ENCODE data around the gene PRKAR1B. TPM values are rescaled to one million over a fixed set of nuclear protein-coding genes. Genes with fewer than 3 reads are reported as not detected.

Gene PRKAR1B
- total RNA-seq, 1 experiment from 2014 or later = 62.0 TPM

- no peaks in the 10 kb centered on the region for H3K27me3 ChIP-seq (ENCODE audit: control insufficient read depth, insufficient read depth, low read length)
- intact Hi-C loops (cut with micrococcal nuclease; ENCODE audit: unreplicated experiment) (no loop called here), in situ Hi-C loops (cut with HindIII; ENCODE audit: low pct_unique_long_range_greater_than_20kb, low sequenced_read_pairs) (no loop called here)
- no peak overlapping the region for H3K27ac ChIP-seq (ENCODE audit: low read length)
- no TSS peak for BruUV-seq (replicated peaks)
- ChIA-PET CTCF (interaction anchor here (0.7 kb wide), 1 partner anchor 40 kb away, joined by 4 read pairs; no protein-coding TSS in a partner anchor), POLR2A (no interaction called here)
- no peak for DNase-seq (ENCODE audit: low read depth, low spot score)
- H3K36me3 ChIP-seq (ENCODE audit: control insufficient read depth, insufficient read depth, low read length) = no peaks in the 10 kb centered on the region
- H3K9me3 ChIP-seq (ENCODE audit: control insufficient read depth, insufficient read depth, low read depth, low read length) = no peaks in the 10 kb centered on the region
- TF ChIP-seq TCF7L2 (IDR thresholded peaks at IDR 0.05; ENCODE audit: low read depth, low read length) (no peak), CTCF (IDR thresholded peaks at IDR 0.05) (no peak), REST (IDR thresholded peaks at IDR 0.05; ENCODE audit: insufficient read depth in 1 of 2, low read depth in 2 of 2, low read length in 1 of 2) (no peak), POLR2AphosphoS5 (IDR thresholded peaks at IDR 0.05; ENCODE audit: low read depth, low read length) (no peak), SIN3A (IDR thresholded peaks at IDR 0.05; ENCODE audit: borderline replicate concordance, insufficient read depth, low read depth, low read length) (no peak)
- H3K4me1 ChIP-seq (ENCODE audit: control insufficient read depth, insufficient read depth, low read length) = no peaks in the 10 kb centered on the region
- ATAC-seq = no peak
- no peak overlapping the region for H3K4me3 ChIP-seq (ENCODE audit: low read depth in 2 of 2, low read length in 2 of 2)
Observed at GRCh38 chr7:596819-597182, 130.3 kb downstream of the PRKAR1B start.

- DNase-seq (ENCODE audit: low read depth, low spot score) (no peak), ATAC-seq (no peak)
- in situ Hi-C loops (cut with HindIII; ENCODE audit: low pct_unique_long_range_greater_than_20kb, low sequenced_read_pairs) = no loop called here
- H3K27ac ChIP-seq (ENCODE audit: low read length) = no peak overlapping the region
- H3K4me1 ChIP-seq (ENCODE audit: control insufficient read depth, insufficient read depth, low read length) = no peaks in the 10 kb centered on the region
- H3K9me3 ChIP-seq (ENCODE audit: control insufficient read depth, insufficient read depth, low read depth, low read length) = no peaks in the 10 kb centered on the region
- intact Hi-C loops (cut with micrococcal nuclease; ENCODE audit: unreplicated experiment) = no loop called here
- no peaks in the 10 kb centered on the region for H3K27me3 ChIP-seq (ENCODE audit: control insufficient read depth, insufficient read depth, low read length)
- H3K4me3 ChIP-seq (ENCODE audit: low read depth in 2 of 2, low read length in 2 of 2) = no peak overlapping the region
- CTCF ChIA-PET = no interaction called here
- POLR2A ChIA-PET = no interaction called here
- no peak for TF ChIP-seq REST (IDR thresholded peaks at IDR 0.05; ENCODE audit: insufficient read depth in 1 of 2, low read depth in 2 of 2, low read length in 1 of 2)
- TF ChIP-seq SIN3A (IDR thresholded peaks at IDR 0.05; ENCODE audit: borderline replicate concordance, insufficient read depth, low read depth, low read length) = no peak
- no peak for TF ChIP-seq CTCF (IDR thresholded peaks at IDR 0.05)
- no peak for TF ChIP-seq TCF7L2 (IDR thresholded peaks at IDR 0.05; ENCODE audit: low read depth, low read length)
- no peak for TF ChIP-seq POLR2AphosphoS5 (IDR thresholded peaks at IDR 0.05; ENCODE audit: low read depth, low read length)
- H3K36me3 ChIP-seq (ENCODE audit: control insufficient read depth, insufficient read depth, low read length) = no peaks in the 10 kb centered on the region
- no TSS peak for BruUV-seq (replicated peaks)
Observed at GRCh38 chr7:596071-596818, 130.8 kb downstream of the PRKAR1B start.
